ENCODE data around the gene YAF2. TPM values are rescaled to one million over a fixed set of nuclear protein-coding genes. Genes with fewer than 3 reads are reported as not detected.
"Not testable (repeated sequence)": the region's sequence is repeated elsewhere in the genome, so short reads cannot be mapped to it uniquely, and the experiment has no call there.

Gene YAF2
- total RNA-seq, 4 donors from 2014 or later, result 12.5 to 26.5 (median 13.4) TPM

GRCh38 chr12:42237853-42238239 lies 202 bp downstream of the YAF2 start:
- Histone ChIP-seq H3K27me3 (no peaks in the 10 kb centered on the region), H3K36me3 (no peaks in the 10 kb centered on the region), H3K27ac (peak overlapping the region; percentile 96), H3K4me3 (peak overlapping the region; percentile 78), H3K9me3 (no peaks in the 10 kb centered on the region), H3K4me1 (peaks cover 37% of the 10 kb centered on the region)
- DNase-seq (ENCODE audit: low spot score in 2 of 2), result no peak
- no peak for TF ChIP-seq POLR2A (IDR thresholded peaks at IDR 0.05)
- no peak for TF ChIP-seq CTCF (IDR thresholded peaks at IDR 0.05)
- WGBS, result no CpG with 5 or more reads among the region's 54 CpGs

DNA sequence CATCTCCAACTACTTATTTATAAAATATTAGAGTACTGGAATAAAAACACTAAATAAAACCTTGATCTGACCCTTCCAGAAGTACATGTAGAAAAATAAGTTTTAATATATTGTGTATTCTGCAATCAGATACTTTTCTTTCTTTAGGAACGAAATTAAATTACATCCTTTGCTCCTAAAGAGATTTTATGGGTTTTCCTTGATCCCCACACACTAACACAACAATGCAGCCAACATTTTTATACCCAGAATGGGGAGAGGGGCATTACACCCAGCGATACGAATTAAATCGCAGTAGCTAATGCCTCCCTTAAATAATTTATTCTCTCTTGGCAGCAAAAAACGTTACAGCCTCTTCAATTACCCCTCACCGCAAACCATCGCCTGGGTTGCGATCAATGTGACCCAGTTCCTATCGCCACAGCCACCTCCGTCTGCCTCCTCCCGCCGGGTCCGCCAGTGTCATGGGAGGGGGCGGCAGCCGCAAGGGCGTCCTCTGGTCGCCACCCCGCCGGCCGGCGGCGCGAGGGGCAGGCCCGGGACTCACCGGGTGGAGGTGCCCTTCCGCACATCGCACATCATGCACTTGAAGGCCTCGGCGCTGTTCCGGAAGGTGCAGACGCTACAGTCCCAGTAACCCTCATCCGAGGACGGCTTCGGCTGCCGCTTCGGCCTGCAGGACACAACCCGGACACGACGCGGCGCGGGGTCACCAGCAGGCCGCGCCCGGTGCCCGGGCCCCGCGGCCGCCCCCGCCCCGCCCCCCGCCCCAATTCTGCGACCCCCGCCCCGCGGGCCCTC lies 796 bp downstream of the YAF2 start:
- Histone ChIP-seq H3K27me3 (no peaks in the 10 kb centered on the region), H3K4me3 (peak overlapping the region; percentile 78), H3K27ac (peak overlapping the region; percentile 96), H3K36me3 (no peaks in the 10 kb centered on the region), H3K9me3 (no peaks in the 10 kb centered on the region), H3K4me1 (peaks cover 37% of the 10 kb centered on the region)
- TF ChIP-seq EP300 (IDR thresholded peaks at IDR 0.05), result no peak
- no peak for TF ChIP-seq POLR2A (IDR thresholded peaks at IDR 0.05)
- TF ChIP-seq POLR2AphosphoS5 (IDR thresholded peaks at IDR 0.05), result peak in 2 of 3 donors; percentile 33 to 43
- peak in 1 of 2 donors; percentile 44 for TF ChIP-seq CTCF (IDR thresholded peaks at IDR 0.05)
- WGBS, result 1% methylated on average over 26 of the region's 56 CpGs
- peak; percentile 84 for DNase-seq (ENCODE audit: low spot score in 2 of 2)

DNA sequence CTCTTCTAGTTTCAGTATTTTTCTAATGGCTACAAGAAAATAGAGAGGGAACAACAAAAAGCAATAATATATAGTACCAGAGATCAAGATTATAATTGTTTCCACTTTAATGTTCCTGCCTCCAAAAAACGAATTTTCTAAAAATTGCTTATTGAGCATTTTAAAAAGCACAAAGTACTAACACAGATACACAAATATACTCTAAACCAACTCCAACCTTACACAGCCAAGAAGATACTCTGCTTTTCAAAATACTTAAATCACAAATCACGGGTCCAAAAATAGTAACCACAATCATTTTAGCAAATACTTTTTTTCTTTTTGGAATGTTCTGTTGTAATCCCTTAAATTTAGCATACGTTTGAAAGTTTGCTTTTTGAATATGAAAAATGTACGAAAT lies 2.0 kb downstream of the YAF2 start:
- H3K4me1 ChIP-seq, result peaks cover 37% of the 10 kb centered on the region
- peak overlapping the region; percentile 96 for H3K27ac ChIP-seq

DNA sequence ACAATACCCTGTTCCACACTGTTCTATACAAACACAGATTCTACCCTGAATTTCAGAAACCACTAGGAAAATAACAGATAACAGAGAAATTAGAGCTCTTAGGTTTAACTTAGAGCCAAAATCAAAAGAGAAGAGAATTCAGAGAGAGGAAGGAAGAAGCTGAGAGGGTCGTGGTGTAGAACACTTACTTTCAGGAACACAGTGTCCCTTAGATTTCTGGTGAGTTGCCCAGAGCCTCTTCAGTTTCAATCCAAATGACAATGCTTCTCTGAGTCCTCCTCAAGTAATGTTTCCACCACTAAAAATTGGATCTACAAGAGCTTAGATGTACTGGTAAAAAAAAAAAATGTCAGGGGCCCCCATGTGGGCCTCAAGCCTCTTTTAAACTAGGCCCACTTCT lies 2.6 kb downstream of the YAF2 start:
- TF ChIP-seq EP300 (IDR thresholded peaks at IDR 0.05) (no peak), POLR2AphosphoS5 (IDR thresholded peaks at IDR 0.05) (no peak)
- H3K4me3 ChIP-seq, result peak overlapping the region; percentile 78
- peak overlapping the region; percentile 96 for H3K27ac ChIP-seq
- 0% methylated on average over 1 of the region's 1 CpG for WGBS
- no peaks in the 10 kb centered on the region for H3K27me3 ChIP-seq
- no peaks in the 10 kb centered on the region for H3K9me3 ChIP-seq
- H3K4me1 ChIP-seq, result peaks cover 37% of the 10 kb centered on the region
- DNase-seq (ENCODE audit: low spot score in 2 of 2), result no peak
- H3K36me3 ChIP-seq, result no peaks in the 10 kb centered on the region

More for the DNA sequence above, 2.0 kb downstream of the YAF2 start:
- Histone ChIP-seq H3K9me3 (no peaks in the 10 kb centered on the region), H3K4me3 (peak overlapping the region; percentile 78), H3K27me3 (no peaks in the 10 kb centered on the region), H3K36me3 (no peaks in the 10 kb centered on the region)
- no peak for TF ChIP-seq POLR2A (IDR thresholded peaks at IDR 0.05)
- no peak for TF ChIP-seq CTCF (IDR thresholded peaks at IDR 0.05)
- TF ChIP-seq EP300 (IDR thresholded peaks at IDR 0.05), result no peak
- TF ChIP-seq POLR2AphosphoS5 (IDR thresholded peaks at IDR 0.05), result no peak
- DNase-seq (ENCODE audit: low spot score in 2 of 2), result no peak
- 68% methylated on average over 4 of the region's 4 CpGs for WGBS

GRCh38 chr12:42234970-42235369 lies 3.1 kb downstream of the YAF2 start:
- H3K27me3 ChIP-seq, result no peaks in the 10 kb centered on the region
- H3K4me1 ChIP-seq, result peaks cover 37% of the 10 kb centered on the region
- TF ChIP-seq POLR2AphosphoS5 (IDR thresholded peaks at IDR 0.05), result peak in 1 of 3 donors; percentile 34
- no peak for TF ChIP-seq POLR2A (IDR thresholded peaks at IDR 0.05)
- H3K36me3 ChIP-seq, result no peaks in the 10 kb centered on the region
- no peaks in the 10 kb centered on the region for H3K9me3 ChIP-seq
- peak overlapping the region; percentile 25 for H3K4me3 ChIP-seq
- H3K27ac ChIP-seq, result peak overlapping the region; percentile 96
- WGBS, result 69% methylated on average over 2 of the region's 2 CpGs
- no peak for DNase-seq (ENCODE audit: low spot score in 2 of 2)

DNA sequence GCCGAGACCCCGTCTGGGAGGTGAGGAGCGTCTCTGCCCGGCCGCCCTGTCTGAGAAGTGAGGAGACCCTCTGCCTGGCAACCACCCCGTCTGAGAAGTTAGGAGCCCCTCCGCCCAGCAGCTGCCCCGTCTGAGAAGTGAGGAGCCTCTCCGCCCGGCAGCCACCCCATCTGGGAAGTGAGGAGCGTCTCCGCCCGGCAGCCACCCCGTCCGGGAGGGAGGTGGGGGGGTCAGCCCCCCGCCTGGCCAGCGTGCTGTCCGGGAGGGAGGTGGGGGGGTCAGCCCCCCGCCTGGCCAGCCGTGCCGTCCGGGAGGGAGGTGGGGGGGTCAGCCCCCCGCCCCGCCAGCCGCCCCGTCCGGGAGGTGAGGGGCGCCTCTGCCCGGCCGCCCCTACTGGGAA lies 10.5 kb downstream of the YAF2 start:
- not testable (repeated sequence) for H3K27ac ChIP-seq; H3K36me3 ChIP-seq; DNase-seq (ENCODE audit: low spot score in 2 of 2); H3K9me3 ChIP-seq; H3K4me1 ChIP-seq; H3K4me3 ChIP-seq; H3K27me3 ChIP-seq
- no CpG with 5 or more reads among the region's 30 CpGs for WGBS

- H3K4me1 ChIP-seq; H3K27me3 ChIP-seq; H3K9me3 ChIP-seq; DNase-seq (ENCODE audit: low spot score in 2 of 2); H3K4me3 ChIP-seq; H3K36me3 ChIP-seq; H3K27ac ChIP-seq: not testable (repeated sequence)
- 96% methylated on average over 5 of the region's 5 CpGs for WGBS
Observed at GRCh38 chr12:42224501-42224900, 13.5 kb downstream of the YAF2 start.

Data from suprapubic skin (tissue), 4 donors.